ENCODE measurements around the gene ATF6. TPM values are rescaled to one million over a fixed set of nuclear protein-coding genes. Genes with fewer than 3 reads are reported as not detected.
"Not testable (repeated sequence)": the region's sequence is repeated elsewhere in the genome, so short reads cannot be mapped to it uniquely, and the experiment has no call there.

Gene ATF6
- polyA plus RNA-seq, 3 donors, result 4.4 to 14.9 (median 9.6) TPM

- WGBS, 3 donors, result 57 to 87% (median 65%) methylated on average over 6 of the region's 6 CpGs
- no peak overlapping the region for H3K27ac ChIP-seq (ENCODE audit: low read depth, low read length)
Measured at GRCh38 chr1:161730050-161730564, 36.0 kb upstream of the ATF6 start.

- H3K27ac ChIP-seq (ENCODE audit: low read depth, low read length), result no peak overlapping the region
- WGBS, 3 donors, result 67 to 81% (median 72%) methylated on average over 6 of the region's 6 CpGs
Measured at GRCh38 chr1:161731241-161731640, 34.9 kb upstream of the ATF6 start.

- 72 to 81% (median 76%) methylated on average over 5 of the region's 5 CpGs for WGBS, 3 donors
Measured at GRCh38 chr1:161731981-161732718, 34.0 kb upstream of the ATF6 start.

GRCh38 chr1:161733526-161733925, 32.6 kb upstream of the ATF6 start:
- no peak overlapping the region for H3K27ac ChIP-seq (ENCODE audit: low read depth, low read length)
- WGBS, 3 donors, result 0 to 9% (median 5%) methylated on average over 1 of the region's 1 CpG

More at GRCh38 chr1:161731981-161732718, 34.0 kb upstream of the ATF6 start:
- H3K27ac ChIP-seq (ENCODE audit: low read depth, low read length), result no peak overlapping the region

GRCh38 chr1:161735837-161736236, 30.3 kb upstream of the ATF6 start:
- WGBS, 3 donors, result 75 to 95% (median 94%) methylated on average over 3 of the region's 3 CpGs
- H3K27ac ChIP-seq (ENCODE audit: low read depth, low read length), result no peak overlapping the region

GRCh38 chr1:161736335-161736969, 29.7 kb upstream of the ATF6 start:
- H3K27ac ChIP-seq (ENCODE audit: low read depth, low read length), result no peak overlapping the region
- WGBS, 3 donors, result 59 to 89% (median 77%) methylated on average over 4 of the region's 4 CpGs

- WGBS, 3 donors, result 65 to 78% (median 76%) methylated on average over 2 of the region's 2 CpGs
Measured at GRCh38 chr1:161737625-161738024, 28.5 kb upstream of the ATF6 start.

GRCh38 chr1:161738627-161739287, 27.4 kb upstream of the ATF6 start:
- 63 to 86% (median 68%) methylated on average over 4 of the region's 4 CpGs for WGBS, 3 donors
- H3K27ac ChIP-seq (ENCODE audit: low read depth, low read length), result no peak overlapping the region

More at GRCh38 chr1:161737625-161738024, 28.5 kb upstream of the ATF6 start:
- H3K27ac ChIP-seq (ENCODE audit: low read depth, low read length), result no peak overlapping the region

GRCh38 chr1:161739865-161740566, 26.1 kb upstream of the ATF6 start:
- no peak overlapping the region for H3K27ac ChIP-seq (ENCODE audit: low read depth, low read length)
- 40 to 62% (median 53%) methylated on average over 8 of the region's 8 CpGs for WGBS, 3 donors

- H3K27ac ChIP-seq (ENCODE audit: low read depth, low read length), result no peak overlapping the region
Measured at GRCh38 chr1:161740921-161741320, 25.2 kb upstream of the ATF6 start.

GRCh38 chr1:161743231-161743630, 22.9 kb upstream of the ATF6 start:
- H3K27ac ChIP-seq (ENCODE audit: low read depth, low read length), result no peak overlapping the region
- WGBS, 3 donors, result 70 to 83% (median 77%) methylated on average over 9 of the region's 9 CpGs

More at GRCh38 chr1:161740921-161741320, 25.2 kb upstream of the ATF6 start:
- WGBS, 3 donors, result 66 to 82% (median 78%) methylated on average over 6 of the region's 6 CpGs

GRCh38 chr1:161747801-161748200, 18.3 kb upstream of the ATF6 start:
- WGBS, 3 donors, result 27 to 62% (median 55%) methylated on average over 6 of the region's 6 CpGs
- no peak overlapping the region for H3K27ac ChIP-seq (ENCODE audit: low read depth, low read length)

- H3K27ac ChIP-seq (ENCODE audit: low read depth, low read length), result no peak within 1 kb of the TSS
- 0 to 1% (median 0%) methylated on average over 59 to 65 of the region's 65 CpGs for WGBS, 3 donors
Measured at GRCh38 chr1:161749509-161750407, 16.4 kb upstream of the ATF6 start, which contains the start of gene DUSP12. DUSP12 (plus strand) TSS chr1:161749786; CDS start chr1:161749802, 16 bp downstream.

GRCh38 chr1:161763522-161764098, 2.5 kb upstream of the ATF6 start:
- H3K27ac ChIP-seq (ENCODE audit: low read depth, low read length), result no peak overlapping the region
- 66 to 79% (median 66%) methylated on average over 7 of the region's 7 CpGs for WGBS, 3 donors

GRCh38 chr1:161768461-161768860, 2.3 kb downstream of the ATF6 start:
- whole genome bisulfite sequencing, 3 donors, result 94 to 97% (median 96%) methylated on average over 5 of the region's 5 CpGs
- no peak overlapping the region for H3K27ac ChIP-seq (ENCODE audit: low read depth, low read length)

GRCh38 chr1:161768986-161769672, 3.0 kb downstream of the ATF6 start:
- no peak overlapping the region for H3K27ac ChIP-seq (ENCODE audit: low read depth, low read length)

GRCh38 chr1:161769673-161770045, 3.5 kb downstream of the ATF6 start:
- 89% methylated on average over 5 of the region's 5 CpGs for WGBS, 3 donors
- not testable (repeated sequence) for H3K27ac ChIP-seq (ENCODE audit: low read depth, low read length)
